Transverse colon (tissue), 4 donors: Measurements from ENCODE around the gene SETD4. TPM values are rescaled to one million over a fixed set of nuclear protein-coding genes. Genes with fewer than 3 reads are reported as not detected.

ENCODE experiments used
- DNase-seq: peaks from one replicate; pipeline ENCODE4 v3.0.0-alpha.2; 2019
- H3K27ac ChIP-seq, 4 donors: fragments of 200-600 bp; sonication (generic); 2 replicates each; pipeline ENCODE4 v1.5.1; 2016 to 2018; ENCODE audit warnings: inconsistent platforms in 4 of 4
- H3K27me3 ChIP-seq: fragments of 200-600 bp; sonication (generic); 2 replicates; pipeline ENCODE4 v1.5.1; 2017; ENCODE audit warnings: inconsistent platforms
- H3K36me3 ChIP-seq, 4 donors: fragments of 200-600 bp; sonication (generic); 2 replicates each; pipeline ENCODE4 v1.5.1; 2017 to 2019; ENCODE audit warnings: inconsistent platforms in 4 of 4
- H3K4me1 ChIP-seq, 4 donors: fragments of 200-600 bp; sonication (generic); 2 replicates each; pipeline ENCODE4 v1.5.1; 2017 to 2020; ENCODE audit warnings: inconsistent platforms in 4 of 4
- H3K4me3 ChIP-seq, 4 donors: fragments of 200-600 bp; sonication (generic); 1 replicate in 1 of 4; 2 replicates in 3 of 4; pipeline versions ENCODE4 v1.5.1 to v1.6.1; 2017 to 2019; ENCODE audit warnings: inconsistent platforms in 4 of 4
- H3K9me3 ChIP-seq, 2 donors: fragments of 200-600 bp; sonication (generic); 2 replicates each; pipeline ENCODE4 v1.5.1; 2017 to 2019; ENCODE audit warnings: inconsistent platforms in 2 of 2
- CTCF ChIP-seq, 5 experiments: fragments of 200-600 bp in 3 of 5; fragments of 450-650 bp in 2 of 5; sonication (generic) in 3 of 5; IDR thresholded peaks; 1 replicate in 2 of 5; 2 replicates in 3 of 5; pipeline ENCODE4 v1.5.1; 2016 to 2017; ENCODE audit warnings: antibody characterized with exemption in 5 of 5, inconsistent platforms in 3 of 5, mild to moderate bottlenecking in 2 of 5, moderate library complexity in 1 of 5
- EP300 ChIP-seq: sonication (generic); formaldehyde crosslinking; IDR thresholded peaks from one replicate; pipeline ENCODE4 v1.6.1; 2017; ENCODE audit warnings: antibody characterized with exemption, low read depth
- POLR2A ChIP-seq: fragments of 450-650 bp; IDR thresholded peaks from one replicate; pipeline ENCODE4 v1.6.1; 2016; ENCODE audit warnings: antibody characterized with exemption, mild to moderate bottlenecking, moderate library complexity
- POLR2AphosphoS5 ChIP-seq, 3 donors: sonication (generic); formaldehyde crosslinking; IDR thresholded peaks; one replicate each; pipeline ENCODE4 v1.6.1; 2016; ENCODE audit warnings: antibody characterized with exemption in 3 of 3
- WGBS, 2 donors: methylation state at CpG; one replicate each; pipeline ENCODE4 v1.1.5; 2018; ENCODE audit warnings: low coverage in 1 of 2; 5-methylcytosine and 5-hydroxymethylcytosine counted together
- in situ Hi-C, 4 donors: fragments of 200-750 bp; cut with MboI; loops; one replicate each; pipeline versions ENCODE4 v1.15.0 to v1.15.1; 2017; ENCODE audit warnings: low sequenced_read_pairs in 3 of 4, low pct_ligation_motif_present in 1 of 4, low pct_unique_long_range_greater_than_20kb in 1 of 4
- intact Hi-C: fragments of 100-400 bp; cut with DNase I; formaldehyde crosslinking; loops from one replicate; pipeline ENCODE4 v1.15.1; 2023; ENCODE audit warnings: low total_unique reads
- small RNA-seq, 4 donors: library from RNA; depleted of rRNA; stranded (forward); fragments of <200 nt; gene quantifications; one replicate each; pipeline ENCODE3, GENCODE V24; 2016
- total RNA-seq, 4 donors: library from RNA; depleted of rRNA; stranded (reverse); fragments of >200 nt; gene quantifications; one replicate each; pipeline ENCODE4 v1.1.0, GENCODE V29; 2016

Gene SETD4
- total RNA-seq, 4 donors from 2014 or later: 5.4 to 35.9 (median 29.4) TPM

GRCh38 chr21:35987475-35987874 is 72.9 kb downstream of the SETD4 start:
- Histone ChIP-seq H3K9me3 (no peaks in the 10 kb centered on the region), H3K36me3 (no peaks in the 10 kb centered on the region), H3K27ac (peak overlapping the region in 3 of 4 donors; percentile 33 to 54 (median 45)), H3K27me3 (peaks cover 5% of the 10 kb centered on the region), H3K4me3 (no peak overlapping the region), H3K4me1 (peaks cover 0 to 3% (median 0%) of the 10 kb centered on the region in 4 donors)
- DNase-seq: no peak
- in situ Hi-C loops: no loop called here
- 32 to 53% methylated on average over 5 of the region's 5 CpGs for WGBS, 2 donors
- TF ChIP-seq POLR2AphosphoS5 (IDR thresholded peaks at IDR 0.05) (no peak), CTCF (IDR thresholded peaks at IDR 0.05) (no peak), POLR2A (no peak), EP300 (no peak)
- intact Hi-C loops: no loop called here

GRCh38 chr21:35984654-35985361 is 75.5 kb downstream of the SETD4 start:
- Histone ChIP-seq H3K36me3 (no peaks in the 10 kb centered on the region), H3K9me3 (no peaks in the 10 kb centered on the region), H3K27ac (no peak overlapping the region), H3K4me1 (peaks cover 0 to 3% (median 0%) of the 10 kb centered on the region in 4 donors), H3K27me3 (peaks cover 5% of the 10 kb centered on the region), H3K4me3 (no peak overlapping the region)
- in situ Hi-C loops: no loop called here
- no peak for DNase-seq
- 50 to 71% methylated on average over 1 to 11 of the region's 11 CpGs for WGBS, 2 donors
- TF ChIP-seq POLR2AphosphoS5 (IDR thresholded peaks at IDR 0.05) (no peak), EP300 (no peak), CTCF (IDR thresholded peaks at IDR 0.05) (no peak), POLR2A (no peak)
- intact Hi-C loops: no loop called here

Small RNA genes lying within 50 kb of the gene (small RNA-seq; reads per million reads assigned to genes)
- gene RNU6-992P: 0 reads per million in 4 donors

Other genes starting within 250 kb of the SETD4 start
- gene CBR1, start 9.5 kb upstream of the SETD4 start, total RNA-seq: 100 to 1,000 TPM; 277 to 625 (median 324) TPM
- gene CBR3, start 74.6 kb upstream of the SETD4 start, total RNA-seq: 1 to 10 TPM in 2 of 4 donors, not detected in 2; 3.4 to 5.1 TPM
- 10 to 100 TPM; 49.4 to 74.4 (median 61.0) TPM for gene DOP1B, start 96.3 kb upstream of the SETD4 start, total RNA-seq